H1 (cell line): ENCODE data around the gene RTTN. TPM values are rescaled to one million over a fixed set of nuclear protein-coding genes. Genes with fewer than 3 reads are reported as not detected.

Experiments used
- CTCF ChIA-PET: fragments of 300-600 bp; sonication (Branson Sonifier 250); formaldehyde crosslinking; loops from one replicate; lab custom pipeline; 2021; ENCODE audit not compliant: partially characterized antibody; lab: Charles Lee
- POLR2A ChIA-PET: fragments of 300-600 bp; sonication (Branson Sonifier 250); formaldehyde crosslinking; loops from one replicate; lab custom pipeline; 2021; ENCODE audit warnings: inconsistent platforms; ENCODE audit not compliant: partially characterized antibody; lab: Charles Lee
- DNase-seq, 2 experiments: peaks; one replicate each; pipeline versions ENCODE4 v3.0.0 to v3.0.0-alpha.2; 2010 to 2022; ENCODE audit warnings: low spot score in 2 of 2, low read depth in 1 of 2, mixed read lengths in 1 of 2
- FAIRE-seq: peaks from 2 replicates; lab custom pipeline; 2011; peaks lifted over from hg19 to GRCh38; lab: Jason Lieb, UNC
- H2AFZ ChIP-seq: 2 replicates; pipeline ENCODE4 v1.8.1; 2012; ENCODE audit warnings: low read length, inconsistent platforms
- H2AK5ac ChIP-seq: 2 replicates; pipeline ENCODE4 v1.6.1; 2013; ENCODE audit warnings: low read depth, low read length
- H2BK120ac ChIP-seq: replicated peaks from 2 replicates; pipeline ENCODE3; 2013; ENCODE audit warnings: low read depth, low read length, inconsistent platforms
- H2BK12ac ChIP-seq: 2 replicates; pipeline ENCODE4 v1.6.1; 2013; ENCODE audit warnings: low read depth, low read length
- H2BK15ac ChIP-seq: 2 replicates; pipeline ENCODE4 v1.6.1; 2013; ENCODE audit warnings: low read length
- H2BK20ac ChIP-seq: 2 replicates; pipeline ENCODE4 v1.6.1; 2013; ENCODE audit warnings: low read length
- H2BK5ac ChIP-seq: 2 replicates; pipeline ENCODE4 v1.6.1; 2013; ENCODE audit warnings: low read depth, low read length
- H3K14ac ChIP-seq: 2 replicates; pipeline ENCODE4 v1.6.1; 2013; ENCODE audit warnings: inconsistent platforms; ENCODE audit not compliant: insufficient read length
- H3K18ac ChIP-seq: 2 replicates; pipeline ENCODE4 v1.6.1; 2013; ENCODE audit warnings: low read length; ENCODE audit errors: extremely low read depth
- H3K23ac ChIP-seq: 2 replicates; pipeline ENCODE4 v1.6.1; 2013; ENCODE audit warnings: inconsistent platforms; ENCODE audit not compliant: insufficient read length
- H3K23me2 ChIP-seq: 2 replicates; pipeline ENCODE4 v1.6.1; 2013; ENCODE audit warnings: low read depth, low read length
- H3K27ac ChIP-seq: 2 replicates; pipeline ENCODE4 v1.6.1; 2011; ENCODE audit warnings: low read depth, low read length, inconsistent platforms
- H3K27me3 ChIP-seq, 4 experiments: replicated peaks in 1 of 4; 1 replicate in 1 of 4; 2 replicates in 3 of 4; pipeline versions ENCODE4 v1.6.1 to v1.8.1; 2011 to 2013; ENCODE audit warnings: low read length in 3 of 4, mild to moderate bottlenecking in 3 of 4, inconsistent platforms in 2 of 4, mixed read lengths in 2 of 4, moderate library complexity in 1 of 4; ENCODE audit not compliant: control insufficient read depth in 3 of 4, insufficient read depth in 3 of 4; ENCODE audit errors: extremely low read depth in 1 of 4
- H3K36me3 ChIP-seq, 4 experiments: 2 replicates each; pipeline versions ENCODE4 v1.6.1 to v1.8.1; 2011 to 2013; ENCODE audit warnings: mild to moderate bottlenecking in 4 of 4, low read length in 3 of 4, moderate library complexity in 2 of 4, control low read depth in 1 of 4, inconsistent platforms in 1 of 4; ENCODE audit not compliant: insufficient read depth in 4 of 4, control insufficient read depth in 2 of 4
- H3K4ac ChIP-seq: replicated peaks from 2 replicates; pipeline ENCODE3; 2013; ENCODE audit warnings: low read length, low read depth, mixed read lengths, inconsistent platforms; ENCODE audit not compliant: insufficient read length
- H3K4me1 ChIP-seq, 4 experiments: replicated peaks in 1 of 4; 1 replicate in 1 of 4; 2 replicates in 3 of 4; pipeline versions ENCODE4 v1.6.1 to v1.8.1; 2011 to 2013; ENCODE audit warnings: low read length in 3 of 4, inconsistent platforms in 2 of 4, mixed read lengths in 1 of 4; ENCODE audit not compliant: insufficient read depth in 4 of 4, control insufficient read depth in 3 of 4
- H3K4me2 ChIP-seq, 2 experiments: 2 replicates each; pipeline versions ENCODE4 v1.6.1 to v1.8.1; 2011 to 2013; ENCODE audit warnings: low read depth in 2 of 2, low read length in 2 of 2, control low read depth in 1 of 2, inconsistent platforms in 1 of 2, mild to moderate bottlenecking in 1 of 2; ENCODE audit not compliant: insufficient read depth in 1 of 2
- H3K4me3 ChIP-seq, 4 experiments: fragments of 200-600, 300-600 bp in 1 of 4; sonication (generic), shearing (Covaris generic), sonication (Bioruptor Twin) in 1 of 4; 2 replicates each; pipeline versions ENCODE4 v1.5.1 to v1.8.1; 2011 to 2016; ENCODE audit warnings: low read length in 4 of 4, low read depth in 3 of 4, control low read depth in 2 of 4, inconsistent platforms in 2 of 4, mild to moderate bottlenecking in 2 of 4, mixed read lengths in 1 of 4, moderate library complexity in 1 of 4; ENCODE audit not compliant: insufficient read depth in 2 of 4; ENCODE audit errors: extremely low read depth in 1 of 4
- H3K56ac ChIP-seq: replicated peaks from 2 replicates; pipeline ENCODE3; 2013; ENCODE audit warnings: low read depth, mild to moderate bottlenecking, mixed read lengths, low read length, inconsistent platforms; ENCODE audit not compliant: insufficient read length
- H3K79me1 ChIP-seq: 2 replicates; pipeline ENCODE4 v1.6.1; 2013; ENCODE audit warnings: low read depth, low read length, control low read depth
- H3K79me2 ChIP-seq, 2 experiments: 2 replicates each; pipeline versions ENCODE4 v1.6.1 to v1.8.1; 2012 to 2013; ENCODE audit warnings: low read length in 2 of 2, mild to moderate bottlenecking in 2 of 2, inconsistent platforms in 1 of 2; ENCODE audit not compliant: insufficient read depth in 2 of 2, control insufficient read depth in 1 of 2
- H3K9ac ChIP-seq, 4 experiments: replicated peaks in 1 of 4; 1 replicate in 1 of 4; 2 replicates in 3 of 4; pipeline versions ENCODE4 v1.6.1 to v1.8.1; 2011 to 2013; ENCODE audit warnings: low read depth in 3 of 4, low read length in 3 of 4, control low read depth in 2 of 4, mild to moderate bottlenecking in 2 of 4, moderate library complexity in 2 of 4, inconsistent platforms in 1 of 4; ENCODE audit errors: extremely low read depth in 1 of 4
- H3K9me3 ChIP-seq, 2 experiments: 2 replicates each; pipeline versions ENCODE4 v1.6.1 to v1.8.1; 2012 to 2013; ENCODE audit warnings: mild to moderate bottlenecking in 2 of 2, moderate library complexity in 2 of 2, control low read depth in 1 of 2, inconsistent platforms in 1 of 2, low read depth in 1 of 2, low read length in 1 of 2, mixed read lengths in 1 of 2; ENCODE audit not compliant: insufficient read depth in 2 of 2
- H4K20me1 ChIP-seq, 2 experiments: replicated peaks in 1 of 2; 2 replicates each; pipeline versions ENCODE3 to v1.8.1; 2011 to 2013; ENCODE audit warnings: inconsistent platforms in 2 of 2, low read length in 2 of 2, mild to moderate bottlenecking in 1 of 2; ENCODE audit not compliant: insufficient read depth in 2 of 2, control insufficient read depth in 1 of 2
- H4K5ac ChIP-seq: 2 replicates; pipeline ENCODE4 v1.6.1; 2013; ENCODE audit warnings: low read length, low read depth, mixed read lengths, inconsistent platforms; ENCODE audit not compliant: insufficient read length
- H4K8ac ChIP-seq: 2 replicates; pipeline ENCODE4 v1.8.0; 2013; ENCODE audit warnings: mild to moderate bottlenecking, moderate library complexity, low read length, inconsistent platforms; ENCODE audit not compliant: insufficient read depth; ENCODE audit errors: extremely low read depth
- H4K91ac ChIP-seq: replicated peaks from 2 replicates; pipeline ENCODE3; 2013; ENCODE audit warnings: low read length, mixed read lengths, inconsistent platforms; ENCODE audit not compliant: insufficient read length
- CHD1 ChIP-seq: IDR thresholded peaks from 2 replicates; pipeline ENCODE4 v1.6.1; 2012; ENCODE audit warnings: low read depth, low read length, improper control_type of control experiment
- FOSL1 ChIP-seq: IDR thresholded peaks from 2 replicates; pipeline ENCODE4 v1.6.1; 2011; ENCODE audit warnings: mild to moderate bottlenecking, low read depth, low read length, moderate library complexity; ENCODE audit not compliant: insufficient read depth
- NANOG ChIP-seq: IDR thresholded peaks from 2 replicates; pipeline ENCODE4 v1.6.1; 2011; ENCODE audit warnings: low read length, low read depth, mild to moderate bottlenecking, inconsistent platforms; ENCODE audit not compliant: insufficient read depth, poor library complexity, severe bottlenecking
- POLR2AphosphoS5 ChIP-seq: IDR thresholded peaks from 2 replicates; pipeline ENCODE4 v1.6.1; 2011; ENCODE audit warnings: low read depth, low read length
- RFX5 ChIP-seq: IDR thresholded peaks from 2 replicates; pipeline ENCODE4 v1.6.1; 2011; ENCODE audit warnings: low read depth, low read length, improper control_type of control experiment, borderline replicate concordance
- SAP30 ChIP-seq: fragments of 300-600 bp; sonication (generic); IDR thresholded peaks from 2 replicates; pipeline ENCODE4 v1.7.1; 2012; ENCODE audit warnings: low read length, moderate library complexity, mild to moderate bottlenecking, inconsistent platforms; ENCODE audit not compliant: insufficient read depth, insufficient replicate concordance
- WGBS, 2 experiments: shearing (Covaris generic) in 1 of 2; methylation state at CpG; one replicate each; pipeline versions ENCODE4 v1.1.6 to v1.1.7; 2013 to 2015; ENCODE audit warnings: low lambda C conversion rate in 2 of 2, mixed read lengths in 2 of 2, inconsistent platforms in 1 of 2, low coverage in 1 of 2, missing lambda C conversion rate in 1 of 2; ENCODE audit not compliant: insufficient replicate concordance in 2 of 2, insufficient coverage in 1 of 2, insufficient read length in 1 of 2; ENCODE audit errors: extremely low coverage in 1 of 2, missing lambda C conversion rate in 1 of 2; 5-methylcytosine and 5-hydroxymethylcytosine counted together
- polyA plus RNA-seq, 7 experiments: library from polyadenylated mRNA; depleted of rRNA in 3 of 7; stranded (reverse) in 5 of 7; unstranded in 2 of 7; fragments of >200 nt in 5 of 7; fragments of 200-250 nt in 2 of 7; gene quantifications; 1 replicate in 5 of 7; 2 replicates in 1 of 7; 4 replicates in 1 of 7; pipeline versions ENCODE4 v1.2.1 to v1.2.3, GENCODE V29; 2011 to 2013; ENCODE audit warnings: missing spikeins in 2 of 7, mixed read lengths in 2 of 7
- total RNA-seq: library from RNA; stranded (reverse); fragmentation: NEBNext Ultra II Directional; extraction: Animal tissue kit (Norgen Biotek cat#: 25700); gene quantifications from 2 replicates; pipeline ENCODE4 v1.2.1, GENCODE V29; 2021

RTTN gene
- total and polyA plus RNA-seq, 2 of the 8 experiments (the other 6 are each of a cell fraction or from before 2014, with no cell fraction given), result 9.1 to 21.4 TPM

- H3K36me3 ChIP-seq, result no peaks in the 10 kb centered on the region; a peak in 2 of 8 replicates
- no peak overlapping the region for H4K8ac ChIP-seq
- no peak for DNase-seq
- no peak overlapping the region for H2BK20ac ChIP-seq
- H3K14ac ChIP-seq, result no peak overlapping the region
- no peaks in the 10 kb centered on the region for H3K4me1 ChIP-seq
- H2BK120ac ChIP-seq, result no peak overlapping the region
- no peak overlapping the region for H2AFZ ChIP-seq
- H3K18ac ChIP-seq, result no peak overlapping the region
- no peak overlapping the region for H2BK5ac ChIP-seq
- TF ChIP-seq POLR2AphosphoS5 (no peak), NANOG (no peak), RFX5 (no peak), CHD1 (no peak), SAP30 (no peak), FOSL1 (no peak)
- H4K20me1 ChIP-seq, result no peaks in the 10 kb centered on the region
- no peak overlapping the region for H3K4me3 ChIP-seq
- no peak overlapping the region for H3K23ac ChIP-seq
- ChIA-PET CTCF (interaction anchor here (1.2 kb wide), 1 partner anchor 13 kb away, joined by 3 read pairs; no protein-coding TSS in a partner anchor), POLR2A (no interaction called here)
- H4K5ac ChIP-seq, result no peak overlapping the region
- 94% methylated on average over 4 of the region's 4 CpGs; no CpG with 5 or more reads in 1 of the 2 experiments for WGBS, 2 experiments
- no peaks in the 10 kb centered on the region for H3K27me3 ChIP-seq
- H3K9me3 ChIP-seq, result no peaks in the 10 kb centered on the region
- H3K23me2 ChIP-seq, result no peaks in the 10 kb centered on the region
- H3K4ac ChIP-seq, result no peak overlapping the region
- H3K79me1 ChIP-seq, result no peaks in the 10 kb centered on the region
- H3K79me2 ChIP-seq, result no peaks in the 10 kb centered on the region
- H3K56ac ChIP-seq, result no peak overlapping the region
- no peak for FAIRE-seq
- H3K4me2 ChIP-seq, result no peak overlapping the region
- no peak overlapping the region for H3K9ac ChIP-seq
- no peak overlapping the region for H2BK12ac ChIP-seq
- no peak overlapping the region for H2BK15ac ChIP-seq
- H4K91ac ChIP-seq, result no peak overlapping the region
- no peak overlapping the region for H3K27ac ChIP-seq
- H2AK5ac ChIP-seq, result no peak overlapping the region
Observed at GRCh38 chr18:70004696-70005095, 200.8 kb downstream of the RTTN start.
